T-helper 1 cell treated with Interleukin-12 subunit alpha and Interleukin-12 subunit beta and Interleukin-4 antibody, amounts not matched to agents 30 ng/mL and 1 ng/mL, for 36 hours (primary cell): ENCODE results near the gene COPRS. TPM values are rescaled to one million over a fixed set of nuclear protein-coding genes. Genes with fewer than 3 reads are reported as not detected.

Experiments used
- intact Hi-C: fragments of 100-400 bp; cut with micrococcal nuclease; formaldehyde crosslinking; loops from one replicate; pipeline ENCODE4 v1.15.1; 2024
- total RNA-seq: library from RNA; stranded (reverse); gene quantifications from 2 replicates; pipeline ENCODE4 v1.2.3, GENCODE V29; 2022

COPRS gene
- 17.9 and 22.4 TPM in 2 replicates for total RNA-seq

GRCh38 chr17:31858642-31859486, at the start of gene COPRS:
TSS of gene COPRS (minus strand) at chr17:31859244. CDS start at chr17:31859199, 45 bp downstream.
- intact Hi-C loops: loop anchor here (1.0 to 5.0 kb wide), 4 partner anchors 42 to 370 kb away; partner anchors contain the start of genes LRRC37B and UTP6

GRCh38 chr17:31908386-31908785, 49.3 kb upstream of the COPRS start:
- intact Hi-C loops: loop anchor here (10.0 kb wide), 1 partner anchor 966 kb away; the partner anchor contains the start of gene MYO1D

- intact Hi-C loops: loop anchor here (10.0 kb wide), 1 partner anchor 967 kb away; the partner anchor contains the start of gene MYO1D
Observed at GRCh38 chr17:31907342-31907962, 48.4 kb upstream of the COPRS start.

GRCh38 chr17:31903401-31903800, 44.4 kb upstream of the COPRS start:
- intact Hi-C loops: loop anchor here (5.0 to 10.0 kb wide), 3 partner anchors 356 to 971 kb away; partner anchors contain the start of genes EVI2B and MYO1D

GRCh38 chr17:31902693-31903092, 43.6 kb upstream of the COPRS start:
- intact Hi-C loops: loop anchor here (1.0 to 10.0 kb wide), 4 partner anchors 240 to 972 kb away; partner anchors contain the start of genes EVI2B, MYO1D and RHOT1

- intact Hi-C loops: loop anchor here (1.0 to 10.0 kb wide), 10 partner anchors 37 to 995 kb away; partner anchors contain the start of genes COPRS, EVI2B, LRRC37B and MYO1D
Observed at GRCh38 chr17:31900877-31901276, 41.8 kb upstream of the COPRS start.

- intact Hi-C loops: no loop called here
Observed at GRCh38 chr17:31888124-31888523, 29.1 kb upstream of the COPRS start.

- intact Hi-C loops: no loop called here
Observed at GRCh38 chr17:31882571-31882970, 23.5 kb upstream of the COPRS start.

GRCh38 chr17:31880311-31880710, 21.3 kb upstream of the COPRS start:
- intact Hi-C loops: no loop called here

GRCh38 chr17:31878703-31879073, 19.6 kb upstream of the COPRS start:
- intact Hi-C loops: no loop called here

- intact Hi-C loops: no loop called here
Observed at GRCh38 chr17:31877911-31878702, 19.1 kb upstream of the COPRS start.

- intact Hi-C loops: no loop called here
Observed at GRCh38 chr17:31877341-31877740, 18.3 kb upstream of the COPRS start.

- intact Hi-C loops: no loop called here
Observed at GRCh38 chr17:31875081-31875480, 16.0 kb upstream of the COPRS start.

GRCh38 chr17:31869797-31870568, 10.9 kb upstream of the COPRS start:
- intact Hi-C loops: no loop called here

GRCh38 chr17:31869031-31869430, 10.0 kb upstream of the COPRS start:
- intact Hi-C loops: no loop called here

- intact Hi-C loops: loop anchor here (1.0 to 5.0 kb wide), 4 partner anchors 42 to 371 kb away; partner anchors contain the start of genes LRRC37B and UTP6
Observed at GRCh38 chr17:31859487-31860008, 504 bp upstream of the COPRS start.

GRCh38 chr17:31857920-31858641, 963 bp downstream of the COPRS start:
- intact Hi-C loops: loop anchor here (2.0 to 5.0 kb wide), 3 partner anchors 149 to 369 kb away; partner anchors contain the start of gene LRRC37B

- intact Hi-C loops: loop anchor here (5.0 kb wide), 2 partner anchors 151 to 271 kb away; partner anchors contain the start of gene LRRC37B
Observed at GRCh38 chr17:31856750-31857149, 2.3 kb downstream of the COPRS start.

GRCh38 chr17:31854672-31855071, 4.4 kb downstream of the COPRS start:
- intact Hi-C loops: loop anchor here (5.0 kb wide), 2 partner anchors 153 to 273 kb away; partner anchors contain the start of gene LRRC37B
